ENCODE measurements around the gene SCN7A. TPM values are rescaled to one million over a fixed set of nuclear protein-coding genes. Genes with fewer than 3 reads are reported as not detected.

Gene SCN7A
- total RNA-seq, 2 donors from 2014 or later, result 3.0 to 9.0 TPM

DNA sequence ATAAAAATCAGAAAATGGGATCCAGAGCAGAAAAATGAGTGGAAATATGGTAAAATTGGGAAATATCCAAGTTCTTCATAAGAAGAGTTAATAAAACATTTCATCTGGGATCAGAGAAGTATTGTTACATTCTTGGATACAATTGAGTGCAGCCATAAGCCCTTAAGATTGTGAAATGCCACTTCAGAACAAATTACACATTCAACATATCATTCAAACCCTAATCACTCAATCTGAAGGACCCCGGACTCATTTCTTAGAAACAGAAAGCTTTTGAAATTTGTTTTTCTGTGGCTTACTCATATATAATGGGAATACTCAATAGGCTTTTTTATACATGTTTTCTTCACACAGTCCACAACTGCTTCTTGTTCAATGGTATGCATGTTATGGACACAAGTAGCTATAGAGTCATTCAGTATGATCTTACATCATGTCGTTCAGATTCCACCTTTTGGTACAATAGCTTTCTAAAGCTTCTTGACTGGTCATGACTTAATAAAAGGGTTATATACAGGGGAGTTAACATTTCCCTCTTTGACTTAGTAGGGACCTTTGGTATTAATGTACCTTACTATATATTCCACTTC lies 39.9 kb downstream of the SCN7A start:
- no peaks in the 10 kb centered on the region for H3K36me3 ChIP-seq
- H3K4me3 ChIP-seq, result no peak overlapping the region
- no peak overlapping the region for H3K27ac ChIP-seq
- DNase-seq (ENCODE audit: low spot score) (no peak), ATAC-seq (ENCODE audit: insufficient number of reproducible peaks, low FRiP score, low read depth) (no peak)
- H3K27me3 ChIP-seq (replicated peaks; ENCODE audit: insufficient read depth), result no peaks in the 10 kb centered on the region
- TF ChIP-seq, protein P1, sequence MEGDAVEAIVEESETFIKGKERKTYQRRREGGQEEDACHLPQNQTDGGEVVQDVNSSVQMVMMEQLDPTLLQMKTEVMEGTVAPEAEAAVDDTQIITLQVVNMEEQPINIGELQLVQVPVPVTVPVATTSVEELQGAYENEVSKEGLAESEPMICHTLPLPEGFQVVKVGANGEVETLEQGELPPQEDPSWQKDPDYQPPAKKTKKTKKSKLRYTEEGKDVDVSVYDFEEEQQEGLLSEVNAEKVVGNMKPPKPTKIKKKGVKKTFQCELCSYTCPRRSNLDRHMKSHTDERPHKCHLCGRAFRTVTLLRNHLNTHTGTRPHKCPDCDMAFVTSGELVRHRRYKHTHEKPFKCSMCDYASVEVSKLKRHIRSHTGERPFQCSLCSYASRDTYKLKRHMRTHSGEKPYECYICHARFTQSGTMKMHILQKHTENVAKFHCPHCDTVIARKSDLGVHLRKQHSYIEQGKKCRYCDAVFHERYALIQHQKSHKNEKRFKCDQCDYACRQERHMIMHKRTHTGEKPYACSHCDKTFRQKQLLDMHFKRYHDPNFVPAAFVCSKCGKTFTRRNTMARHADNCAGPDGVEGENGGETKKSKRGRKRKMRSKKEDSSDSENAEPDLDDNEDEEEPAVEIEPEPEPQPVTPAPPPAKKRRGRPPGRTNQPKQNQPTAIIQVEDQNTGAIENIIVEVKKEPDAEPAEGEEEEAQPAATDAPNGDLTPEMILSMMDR (IDR thresholded peaks at IDR 0.05), result no peak
- no peaks in the 10 kb centered on the region for H3K4me1 ChIP-seq (ENCODE audit: control insufficient read depth in 1 of 2, low read depth in 2 of 2)
- no peaks in the 10 kb centered on the region for H3K9me3 ChIP-seq

DNA sequence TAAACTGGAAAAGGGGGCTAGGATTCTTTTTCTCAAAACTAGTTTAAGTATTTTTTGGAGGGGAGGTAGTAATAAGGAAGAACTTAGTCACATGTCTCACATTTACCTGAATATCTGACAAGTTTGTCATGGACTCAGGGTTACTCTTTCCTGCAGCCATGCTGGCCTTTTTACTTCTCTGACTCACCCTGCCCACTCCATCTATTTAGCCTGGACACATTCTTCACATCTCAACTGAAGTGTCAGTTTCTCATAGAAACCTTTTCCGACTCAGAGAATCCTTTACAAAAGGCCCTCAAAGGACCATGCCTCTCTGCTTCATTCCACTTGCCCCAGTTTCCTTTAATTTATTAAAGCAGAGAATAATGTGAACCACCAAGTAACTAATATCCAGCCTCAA lies 42.6 kb downstream of the SCN7A start:
- Histone ChIP-seq H3K36me3 (no peaks in the 10 kb centered on the region), H3K27me3 (replicated peaks; ENCODE audit: insufficient read depth) (no peaks in the 10 kb centered on the region), H3K4me3 (no peak overlapping the region), H3K27ac (no peak overlapping the region), H3K4me1 (ENCODE audit: control insufficient read depth in 1 of 2, low read depth in 2 of 2) (no peaks in the 10 kb centered on the region), H3K9me3 (no peaks in the 10 kb centered on the region)
- no peak for DNase-seq (ENCODE audit: low spot score)
- ATAC-seq (ENCODE audit: insufficient number of reproducible peaks, low FRiP score, low read depth), result no peak
- TF ChIP-seq, protein P1 (IDR thresholded peaks at IDR 0.05), result no peak

DNA sequence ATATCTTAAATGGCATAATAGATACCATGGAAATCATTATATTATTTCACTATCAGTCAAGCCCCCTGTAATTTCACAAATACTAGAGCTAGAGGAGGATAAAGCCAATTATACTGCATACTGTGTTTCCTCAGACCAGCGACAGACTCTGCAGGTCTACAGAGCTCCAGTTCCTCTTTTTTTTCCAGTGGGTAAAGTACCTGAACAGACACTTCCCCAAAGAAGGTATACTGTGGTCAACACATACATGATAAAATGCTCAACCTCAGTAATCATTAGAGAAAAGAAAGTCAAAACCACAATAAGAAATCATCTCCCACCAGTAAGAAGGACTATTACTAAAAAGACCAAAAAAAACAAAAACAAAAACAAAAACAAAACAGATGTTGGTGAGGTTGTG lies 44.6 kb downstream of the SCN7A start:
- no peaks in the 10 kb centered on the region for H3K4me1 ChIP-seq (ENCODE audit: control insufficient read depth in 1 of 2, low read depth in 2 of 2)
- DNase-seq (ENCODE audit: low spot score), result no peak
- H3K27me3 ChIP-seq (replicated peaks; ENCODE audit: insufficient read depth), result no peaks in the 10 kb centered on the region
- no peaks in the 10 kb centered on the region for H3K36me3 ChIP-seq
- no peaks in the 10 kb centered on the region for H3K9me3 ChIP-seq
- TF ChIP-seq, protein P1 (IDR thresholded peaks at IDR 0.05), result no peak
- no peak for ATAC-seq (ENCODE audit: insufficient number of reproducible peaks, low FRiP score, low read depth)
- H3K27ac ChIP-seq, result no peak overlapping the region
- H3K4me3 ChIP-seq, result no peak overlapping the region

DNA sequence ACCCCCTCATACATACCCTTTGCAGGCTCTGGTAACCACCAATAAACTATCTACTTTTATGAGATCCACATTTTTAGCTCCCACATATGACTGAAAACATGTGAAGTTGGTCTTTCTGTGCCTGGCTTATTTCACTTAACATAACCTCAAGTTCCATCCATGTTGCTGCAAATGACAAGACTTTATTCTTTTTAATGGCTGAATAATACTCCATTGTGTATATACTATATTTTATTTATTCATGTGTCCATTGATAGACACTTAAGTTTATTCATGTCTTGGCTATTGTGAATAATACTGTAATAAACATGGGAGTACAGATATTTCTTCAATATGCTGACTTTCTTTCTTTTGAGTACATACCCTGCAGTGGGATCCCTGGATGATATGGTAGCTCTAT lies 45.9 kb downstream of the SCN7A start:
- H3K36me3 ChIP-seq, result no peaks in the 10 kb centered on the region
- H3K9me3 ChIP-seq, result no peaks in the 10 kb centered on the region
- ATAC-seq (ENCODE audit: insufficient number of reproducible peaks, low FRiP score, low read depth), result no peak
- TF ChIP-seq, protein P1 (IDR thresholded peaks at IDR 0.05), result no peak
- no peak overlapping the region for H3K27ac ChIP-seq
- H3K27me3 ChIP-seq (replicated peaks; ENCODE audit: insufficient read depth), result no peaks in the 10 kb centered on the region
- DNase-seq (ENCODE audit: low spot score), result no peak
- H3K4me3 ChIP-seq, result no peak overlapping the region
- H3K4me1 ChIP-seq (ENCODE audit: control insufficient read depth in 1 of 2, low read depth in 2 of 2), result no peaks in the 10 kb centered on the region

DNA sequence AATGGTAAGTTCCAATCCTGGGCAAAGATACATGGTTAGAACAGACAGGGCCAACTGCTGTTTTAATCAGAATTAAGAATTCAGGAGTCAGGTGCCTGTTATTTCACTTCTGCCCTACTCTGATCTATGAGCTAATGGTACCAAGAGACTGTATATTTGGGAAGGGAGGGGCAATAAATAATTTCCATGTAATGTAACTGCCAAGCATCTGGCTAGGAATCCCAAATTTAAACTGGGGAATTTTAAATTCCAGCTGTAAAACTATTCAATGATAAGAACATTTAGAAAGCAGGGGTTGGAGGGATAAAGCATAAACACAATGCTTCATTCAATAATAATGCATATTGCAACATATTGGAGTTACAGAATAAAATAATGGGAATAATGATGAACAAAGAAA lies 49.7 kb downstream of the SCN7A start:
- Histone ChIP-seq H3K27me3 (replicated peaks; ENCODE audit: insufficient read depth) (no peaks in the 10 kb centered on the region), H3K4me1 (ENCODE audit: control insufficient read depth in 1 of 2, low read depth in 2 of 2) (no peaks in the 10 kb centered on the region), H3K27ac (no peak overlapping the region), H3K9me3 (no peaks in the 10 kb centered on the region), H3K36me3 (no peaks in the 10 kb centered on the region), H3K4me3 (no peak overlapping the region)
- TF ChIP-seq, protein P1 (IDR thresholded peaks at IDR 0.05), result no peak
- ATAC-seq (ENCODE audit: insufficient number of reproducible peaks, low FRiP score, low read depth), result no peak
- no peak for DNase-seq (ENCODE audit: low spot score)

All from thoracic aorta (tissue), 2 donors.